H1 (cell line): Measurements from ENCODE around the gene COMP.

Experiments used
- CEBPB ChIP-seq: IDR thresholded peaks from 2 replicates; pipeline ENCODE4 v1.6.1; 2012; ENCODE audit warnings: low read depth, low read length
- CTCF ChIP-seq, 3 experiments: IDR thresholded peaks; 1 replicate in 2 of 3; 2 replicates in 1 of 3; pipeline versions ENCODE4 v1.5.1 to v1.6.1; 2011; ENCODE audit warnings: low read length in 3 of 3, mild to moderate bottlenecking in 3 of 3, inconsistent platforms in 2 of 3, low read depth in 1 of 3, moderate library complexity in 1 of 3; ENCODE audit not compliant: insufficient read depth in 1 of 3; ENCODE audit errors: control extremely low read depth in 1 of 3
- MAX ChIP-seq: IDR thresholded peaks from 2 replicates; pipeline ENCODE4 v1.6.1; 2012; ENCODE audit warnings: inconsistent platforms

- TF ChIP-seq MAX (no peak), CTCF (IDR thresholded peaks at IDR 0.05; ENCODE audit: control extremely low read depth in 1 of 3, insufficient read depth in 1 of 3, low read depth in 1 of 3, low read length in 3 of 3) (no peak), CEBPB (no peak)
These were observed 18.2 kb downstream of the COMP start for GRCh38 chr19:18772620-18773587.
